ENCODE data around the gene ARL3.

ARL3 gene

GRCh38 chr10:102651455-102652169, 62.6 kb downstream of the ARL3 start:
- Mint-ChIP-seq H3K4me3 (no peak overlapping the region), H3K36me3 (ENCODE audit: low read depth) (peaks cover 35% of the 10 kb centered on the region), H3K4me1 (peaks cover 54% of the 10 kb centered on the region), H3K27me3 (ENCODE audit: low read depth) (no peaks in the 10 kb centered on the region), H3K9me3 (no peaks in the 10 kb centered on the region), H3K27ac (peak overlapping the region in 1 of 3 experiments; percentile 95)
- TF ChIP-seq CTCF (IDR thresholded peaks at IDR 0.05; ENCODE audit: unreplicated experiment in 3 of 3), result no peak

GRCh38 chr10:102650655-102651454, 63.3 kb downstream of the ARL3 start:
- no peaks in the 10 kb centered on the region for H3K9me3 Mint-ChIP-seq
- peak overlapping the region; percentile 88 to 96 (median 95) for H3K27ac Mint-ChIP-seq
- H3K36me3 Mint-ChIP-seq (ENCODE audit: low read depth), result peaks cover 32% of the 10 kb centered on the region

GRCh38 chr10:102649797-102650654, 64.2 kb downstream of the ARL3 start:
- Mint-ChIP-seq H3K27ac (peak overlapping the region; percentile 88 to 96 (median 95)), H3K4me3 (peak overlapping the region; percentile 57 to 65 (median 60)), H3K27me3 (ENCODE audit: low read depth) (no peaks in the 10 kb centered on the region), H3K36me3 (ENCODE audit: low read depth) (peaks cover 31% of the 10 kb centered on the region), H3K9me3 (no peaks in the 10 kb centered on the region), H3K4me1 (peaks cover 60% of the 10 kb centered on the region)
- TF ChIP-seq CTCF (IDR thresholded peaks at IDR 0.05; ENCODE audit: unreplicated experiment in 3 of 3), result no peak

More at GRCh38 chr10:102650655-102651454, 63.3 kb downstream of the ARL3 start:
- TF ChIP-seq CTCF (IDR thresholded peaks at IDR 0.05; ENCODE audit: unreplicated experiment in 3 of 3), result no peak
- H3K4me3 Mint-ChIP-seq, result peak overlapping the region in 2 of 3 experiments; percentile 51 to 65
- H3K4me1 Mint-ChIP-seq, result peaks cover 60% of the 10 kb centered on the region
- H3K27me3 Mint-ChIP-seq (ENCODE audit: low read depth), result no peaks in the 10 kb centered on the region

- H3K27me3 Mint-ChIP-seq (ENCODE audit: low read depth), result no peaks in the 10 kb centered on the region
- no peak for TF ChIP-seq CTCF (IDR thresholded peaks at IDR 0.05; ENCODE audit: unreplicated experiment in 3 of 3)
- no peaks in the 10 kb centered on the region for H3K9me3 Mint-ChIP-seq
- H3K4me3 Mint-ChIP-seq, result peak overlapping the region; percentile 88 to 94 (median 93)
- H3K4me1 Mint-ChIP-seq, result peaks cover 60% of the 10 kb centered on the region
- peak overlapping the region; percentile 95 to 97 (median 96) for H3K27ac Mint-ChIP-seq
- peaks cover 27% of the 10 kb centered on the region for H3K36me3 Mint-ChIP-seq (ENCODE audit: low read depth)
Measured at GRCh38 chr10:102648889-102649796, 65.1 kb downstream of the ARL3 start.
